Dendritic cell treated with granulocyte-macrophage colony-stimulating factor and Interleukin-4, amounts not matched to agents 40 ng/mL and 50 ng/mL, for 4 days (primary cell): ENCODE results near the gene BCO1.

Experiments
- H3K27ac Mint-ChIP-seq: one replicate; pipeline ENCODE4 v1.8.0; 2022; ENCODE audit warnings: mild to moderate bottlenecking, mixed read lengths
- H3K27me3 Mint-ChIP-seq: one replicate; pipeline ENCODE4 v1.8.0; 2022; ENCODE audit warnings: mild to moderate bottlenecking, mixed read lengths
- H3K36me3 Mint-ChIP-seq: one replicate; pipeline ENCODE4 v1.8.0; 2022; ENCODE audit warnings: low read depth, mixed read lengths
- H3K4me1 Mint-ChIP-seq: one replicate; pipeline ENCODE4 v1.8.0; 2022; ENCODE audit warnings: low read depth, mixed read lengths
- H3K4me3 Mint-ChIP-seq: one replicate; pipeline ENCODE4 v1.8.0; 2022; ENCODE audit warnings: mild to moderate bottlenecking, moderate library complexity, mixed read lengths
- H3K9me3 Mint-ChIP-seq: one replicate; pipeline ENCODE4 v1.8.0; 2022; ENCODE audit warnings: mixed read lengths
- intact Hi-C: fragments of 100-400 bp; cut with micrococcal nuclease; formaldehyde crosslinking; loops from one replicate; pipeline ENCODE4 v1.15.0; 2022

Gene BCO1

GRCh38 chr16:81275795-81276194 is 37.3 kb downstream of the BCO1 start:
- Mint-ChIP-seq H3K9me3 (no peaks in the 10 kb centered on the region), H3K27me3 (no peaks in the 10 kb centered on the region), H3K4me1 (no peaks in the 10 kb centered on the region), H3K27ac (no peak overlapping the region), H3K4me3 (no peak overlapping the region), H3K36me3 (no peaks in the 10 kb centered on the region)
- intact Hi-C loops, result no loop called here

GRCh38 chr16:81276323-81276722 is 37.8 kb downstream of the BCO1 start:
- Mint-ChIP-seq H3K27ac (no peak overlapping the region), H3K27me3 (no peaks in the 10 kb centered on the region), H3K36me3 (no peaks in the 10 kb centered on the region), H3K4me1 (no peaks in the 10 kb centered on the region), H3K4me3 (no peak overlapping the region), H3K9me3 (no peaks in the 10 kb centered on the region)
- intact Hi-C loops, result no loop called here

- Mint-ChIP-seq H3K27ac (no peak overlapping the region), H3K9me3 (no peaks in the 10 kb centered on the region), H3K36me3 (no peaks in the 10 kb centered on the region), H3K27me3 (no peaks in the 10 kb centered on the region), H3K4me1 (no peaks in the 10 kb centered on the region), H3K4me3 (no peak overlapping the region)
- intact Hi-C loops, result no loop called here
These were observed 39.1 kb downstream of the BCO1 start for GRCh38 chr16:81277541-81278080.

GRCh38 chr16:81278526-81278925 is 40.0 kb downstream of the BCO1 start:
- no peaks in the 10 kb centered on the region for H3K27me3 Mint-ChIP-seq
- no peak overlapping the region for H3K4me3 Mint-ChIP-seq
- no peaks in the 10 kb centered on the region for H3K9me3 Mint-ChIP-seq
- intact Hi-C loops, result no loop called here
- no peak overlapping the region for H3K27ac Mint-ChIP-seq
- no peaks in the 10 kb centered on the region for H3K36me3 Mint-ChIP-seq
- no peaks in the 10 kb centered on the region for H3K4me1 Mint-ChIP-seq

GRCh38 chr16:81279392-81279791 is 40.9 kb downstream of the BCO1 start:
- H3K27me3 Mint-ChIP-seq, result no peaks in the 10 kb centered on the region
- intact Hi-C loops, result no loop called here
- no peak overlapping the region for H3K27ac Mint-ChIP-seq
- H3K9me3 Mint-ChIP-seq, result no peaks in the 10 kb centered on the region
- no peaks in the 10 kb centered on the region for H3K36me3 Mint-ChIP-seq
- no peak overlapping the region for H3K4me3 Mint-ChIP-seq
- H3K4me1 Mint-ChIP-seq, result no peaks in the 10 kb centered on the region

GRCh38 chr16:81280393-81280792 is 41.9 kb downstream of the BCO1 start:
- H3K36me3 Mint-ChIP-seq, result no peaks in the 10 kb centered on the region
- intact Hi-C loops, result no loop called here
- H3K4me1 Mint-ChIP-seq, result no peaks in the 10 kb centered on the region
- no peaks in the 10 kb centered on the region for H3K27me3 Mint-ChIP-seq
- H3K4me3 Mint-ChIP-seq, result no peak overlapping the region
- no peaks in the 10 kb centered on the region for H3K9me3 Mint-ChIP-seq
- no peak overlapping the region for H3K27ac Mint-ChIP-seq

- no peak overlapping the region for H3K27ac Mint-ChIP-seq
- H3K27me3 Mint-ChIP-seq, result no peaks in the 10 kb centered on the region
- H3K4me1 Mint-ChIP-seq, result no peaks in the 10 kb centered on the region
- no peaks in the 10 kb centered on the region for H3K36me3 Mint-ChIP-seq
- no peak overlapping the region for H3K4me3 Mint-ChIP-seq
- H3K9me3 Mint-ChIP-seq, result no peaks in the 10 kb centered on the region
- intact Hi-C loops, result no loop called here
These were observed 44.6 kb downstream of the BCO1 start for GRCh38 chr16:81283044-81283443.

- H3K27ac Mint-ChIP-seq, result no peak overlapping the region
- H3K4me1 Mint-ChIP-seq, result no peaks in the 10 kb centered on the region
- H3K36me3 Mint-ChIP-seq, result no peaks in the 10 kb centered on the region
- H3K27me3 Mint-ChIP-seq, result no peaks in the 10 kb centered on the region
- H3K4me3 Mint-ChIP-seq, result no peak overlapping the region
- H3K9me3 Mint-ChIP-seq, result no peaks in the 10 kb centered on the region
- intact Hi-C loops, result no loop called here
These were observed 46.6 kb downstream of the BCO1 start for GRCh38 chr16:81284995-81285600.

- Mint-ChIP-seq H3K36me3 (no peaks in the 10 kb centered on the region), H3K27me3 (no peaks in the 10 kb centered on the region), H3K9me3 (no peaks in the 10 kb centered on the region), H3K4me3 (no peak overlapping the region), H3K4me1 (no peaks in the 10 kb centered on the region), H3K27ac (no peak overlapping the region)
- intact Hi-C loops, result no loop called here
These were observed 47.7 kb downstream of the BCO1 start for GRCh38 chr16:81286190-81286589.

- Mint-ChIP-seq H3K27ac (no peak overlapping the region), H3K36me3 (no peaks in the 10 kb centered on the region), H3K4me3 (no peak overlapping the region), H3K4me1 (no peaks in the 10 kb centered on the region), H3K9me3 (no peaks in the 10 kb centered on the region), H3K27me3 (peaks cover 10% of the 10 kb centered on the region)
- intact Hi-C loops, result no loop called here
These were observed 52.6 kb downstream of the BCO1 start for GRCh38 chr16:81291117-81291516.

GRCh38 chr16:81292936-81293335 is 54.4 kb downstream of the BCO1 start:
- Mint-ChIP-seq H3K4me3 (no peak overlapping the region), H3K36me3 (no peaks in the 10 kb centered on the region), H3K27ac (no peak overlapping the region), H3K4me1 (no peaks in the 10 kb centered on the region), H3K9me3 (no peaks in the 10 kb centered on the region), H3K27me3 (peaks cover 12% of the 10 kb centered on the region)
- intact Hi-C loops, result no loop called here

GRCh38 chr16:81293909-81294802 is 55.7 kb downstream of the BCO1 start:
- H3K36me3 Mint-ChIP-seq, result no peaks in the 10 kb centered on the region
- no peaks in the 10 kb centered on the region for H3K9me3 Mint-ChIP-seq
- H3K4me1 Mint-ChIP-seq, result no peaks in the 10 kb centered on the region
- H3K27ac Mint-ChIP-seq, result no peak overlapping the region
- intact Hi-C loops, result no loop called here
- H3K4me3 Mint-ChIP-seq, result no peak overlapping the region
- H3K27me3 Mint-ChIP-seq, result peaks cover 12% of the 10 kb centered on the region

- H3K36me3 Mint-ChIP-seq, result no peaks in the 10 kb centered on the region
- H3K27me3 Mint-ChIP-seq, result peaks cover 12% of the 10 kb centered on the region
- intact Hi-C loops, result no loop called here
- no peak overlapping the region for H3K27ac Mint-ChIP-seq
- no peaks in the 10 kb centered on the region for H3K4me1 Mint-ChIP-seq
- H3K4me3 Mint-ChIP-seq, result no peak overlapping the region
- H3K9me3 Mint-ChIP-seq, result no peaks in the 10 kb centered on the region
These were observed 58.1 kb downstream of the BCO1 start for GRCh38 chr16:81296631-81297030.

- Mint-ChIP-seq H3K9me3 (no peaks in the 10 kb centered on the region), H3K4me1 (peaks cover 12% of the 10 kb centered on the region), H3K4me3 (no peak overlapping the region), H3K27me3 (no peaks in the 10 kb centered on the region), H3K36me3 (no peaks in the 10 kb centered on the region), H3K27ac (no peak overlapping the region)
- intact Hi-C loops, result no loop called here
These were observed 69.3 kb downstream of the BCO1 start for GRCh38 chr16:81307770-81308169.
